ELR (cell line): ENCODE data around the gene PDXK.

Experiments used
- DNase-seq: peaks from one replicate; pipeline ENCODE4 v3.0.0-alpha.2; 2015; ENCODE audit warnings: low read depth

PDXK gene

DNA sequence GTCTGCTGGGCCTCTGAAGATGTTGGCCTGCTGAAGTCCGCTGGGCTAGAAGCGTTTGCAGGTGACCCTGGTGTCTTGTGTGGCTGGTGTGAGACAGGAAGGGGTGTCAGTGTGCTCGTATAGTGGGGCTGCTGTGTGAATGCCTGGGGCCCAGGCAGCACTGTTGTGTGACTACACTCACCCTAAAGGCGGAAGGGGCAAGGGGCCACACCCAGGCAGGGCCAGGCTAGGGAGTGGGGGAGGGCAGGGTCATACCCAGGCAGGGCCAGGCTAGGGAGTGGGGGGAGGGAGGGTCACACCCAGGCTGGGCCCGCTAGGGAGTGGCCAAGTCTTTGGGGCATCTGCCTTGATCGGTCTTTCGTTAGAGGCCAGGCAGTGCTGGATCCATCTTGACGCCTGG is 25.0 kb downstream of the PDXK start:
- no peak for DNase-seq

DNA sequence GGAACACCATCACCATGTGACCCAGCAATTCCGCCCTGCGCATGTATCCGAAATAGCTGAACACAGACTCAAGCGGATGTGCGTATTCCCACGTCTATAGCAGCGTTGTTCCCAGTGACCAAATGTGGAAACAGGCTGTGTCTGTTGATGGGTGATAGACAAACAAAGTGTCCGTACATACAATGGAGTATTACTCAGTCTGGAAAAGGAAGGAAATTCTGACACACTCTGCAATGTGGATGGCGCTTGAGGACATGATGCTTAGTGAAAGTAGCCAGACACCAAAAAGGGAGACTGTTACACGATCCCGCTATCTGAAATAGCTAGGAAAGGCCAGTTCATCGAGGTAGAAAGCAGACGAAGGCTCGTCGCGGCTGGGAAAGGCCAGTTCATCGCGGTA is 25.8 kb downstream of the PDXK start:
- no peak for DNase-seq

DNA sequence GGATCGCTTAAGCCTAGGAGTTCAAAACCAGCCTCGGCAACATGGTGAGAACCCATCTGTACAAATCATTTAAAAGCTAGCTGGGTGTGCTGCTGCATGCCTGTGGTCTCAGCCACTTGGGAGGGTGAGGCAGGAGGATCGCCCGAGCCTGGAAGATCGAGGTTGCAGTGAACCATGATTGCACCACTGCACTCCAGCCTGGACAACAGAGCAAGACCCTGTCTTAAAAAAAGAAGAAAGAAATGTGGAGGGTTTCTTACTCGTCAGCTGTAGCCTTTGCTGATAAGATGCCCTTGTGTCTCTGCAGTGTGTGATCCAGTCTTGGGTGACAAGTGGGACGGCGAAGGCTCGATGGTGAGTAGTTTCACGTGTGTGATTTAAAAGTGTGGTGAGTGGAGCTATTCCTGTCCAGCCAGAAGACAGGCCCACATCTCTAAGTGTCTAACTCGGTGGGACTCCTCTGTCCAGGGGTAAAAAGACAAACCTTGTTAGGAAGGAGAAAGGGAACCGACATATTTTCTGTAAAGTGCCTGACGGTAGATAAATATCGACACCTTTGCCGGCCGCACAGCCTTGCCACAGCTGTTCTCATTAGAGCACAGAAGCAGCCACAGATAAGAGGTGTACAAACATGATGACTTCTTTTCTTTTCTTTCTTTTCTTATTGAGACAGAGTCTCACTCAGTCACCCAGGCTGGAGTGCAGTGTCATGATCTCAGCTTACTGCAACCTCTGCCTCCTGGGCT is 27.0 kb downstream of the PDXK start:
- no peak for DNase-seq

DNA sequence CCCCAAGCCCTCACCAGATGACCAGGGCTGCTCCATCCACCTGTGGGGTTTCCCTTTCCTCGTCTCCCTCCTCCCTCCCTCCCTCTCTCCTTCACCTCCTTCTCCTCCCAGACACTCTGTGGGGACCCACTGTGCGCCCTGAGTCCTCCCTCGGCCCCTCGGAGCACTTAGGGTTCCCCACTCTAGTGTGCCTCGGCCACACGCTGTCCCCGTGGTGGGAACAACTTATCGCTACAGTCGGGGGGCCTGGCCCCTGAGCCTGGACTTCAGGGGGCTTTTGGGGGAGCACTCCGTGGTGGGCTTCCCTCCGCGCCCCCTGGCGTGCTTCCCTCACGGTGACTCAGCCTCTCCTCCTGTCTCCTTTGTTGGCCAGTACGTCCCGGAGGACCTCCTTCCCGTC is 29.7 kb downstream of the PDXK start:
- DNase-seq = no peak

DNA sequence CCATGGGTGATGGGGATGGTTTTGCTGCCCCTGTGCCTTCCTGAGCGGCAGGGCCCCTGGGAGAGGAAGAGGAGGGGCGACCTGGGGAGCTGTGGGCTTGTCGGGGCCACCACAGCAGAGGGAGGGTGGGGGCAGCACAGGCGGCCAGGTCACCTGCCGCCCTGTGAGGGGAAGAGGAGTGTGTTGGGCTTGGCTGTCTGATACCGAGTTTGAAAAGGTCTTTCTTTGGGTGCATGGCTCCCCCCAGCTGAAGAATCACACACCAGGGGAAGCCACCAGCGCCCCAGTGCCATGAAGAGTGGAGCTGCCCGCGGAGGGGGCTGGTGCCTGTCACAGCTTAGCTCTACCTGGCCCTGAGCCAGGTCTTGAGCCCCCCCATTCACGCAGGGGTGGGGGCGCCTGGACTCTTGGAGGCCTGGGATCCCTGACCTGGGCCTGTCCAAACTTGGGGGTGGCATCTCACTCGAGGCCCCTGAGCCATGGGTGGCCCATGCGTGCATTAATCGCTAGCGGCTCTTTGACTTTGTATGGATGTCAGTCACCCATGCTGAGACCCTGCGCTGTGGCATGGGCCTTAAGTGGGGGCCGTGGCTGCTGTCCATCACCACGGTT is 30.8 kb downstream of the PDXK start:
- no peak for DNase-seq

DNA sequence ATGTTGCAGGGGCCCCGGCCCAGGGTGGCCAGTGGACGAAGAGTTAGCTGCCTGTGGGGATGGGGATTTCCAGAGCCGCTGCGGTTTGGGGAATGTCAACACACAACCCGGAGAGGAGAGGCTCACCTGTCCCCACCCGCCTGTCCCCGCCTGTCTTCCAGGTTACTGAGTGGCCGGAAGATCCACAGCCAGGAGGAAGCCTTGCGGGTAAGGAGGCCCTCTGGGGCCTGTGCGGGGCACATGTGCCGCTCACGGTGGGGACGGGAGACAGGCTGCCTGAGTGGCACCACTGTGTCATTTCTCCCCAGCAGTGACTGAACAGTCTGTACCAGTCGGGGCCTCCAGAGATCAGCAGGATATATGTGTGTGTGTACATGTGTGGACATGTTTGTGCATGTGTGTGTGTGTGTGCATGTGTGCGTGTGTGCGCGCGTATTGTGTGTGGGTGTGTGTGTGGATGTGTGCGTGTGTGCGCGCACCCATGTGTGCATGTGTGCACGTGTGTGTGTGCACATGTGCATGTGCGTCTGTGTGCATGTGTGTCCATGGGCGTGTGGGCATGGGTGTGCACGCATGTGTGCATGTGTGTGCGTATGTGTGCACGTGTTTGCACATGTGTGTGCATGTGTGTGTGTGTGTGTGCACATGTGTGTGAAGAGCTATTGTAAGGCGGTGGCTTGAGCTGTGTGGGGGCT is 31.6 kb downstream of the PDXK start:
- DNase-seq = no peak

DNA sequence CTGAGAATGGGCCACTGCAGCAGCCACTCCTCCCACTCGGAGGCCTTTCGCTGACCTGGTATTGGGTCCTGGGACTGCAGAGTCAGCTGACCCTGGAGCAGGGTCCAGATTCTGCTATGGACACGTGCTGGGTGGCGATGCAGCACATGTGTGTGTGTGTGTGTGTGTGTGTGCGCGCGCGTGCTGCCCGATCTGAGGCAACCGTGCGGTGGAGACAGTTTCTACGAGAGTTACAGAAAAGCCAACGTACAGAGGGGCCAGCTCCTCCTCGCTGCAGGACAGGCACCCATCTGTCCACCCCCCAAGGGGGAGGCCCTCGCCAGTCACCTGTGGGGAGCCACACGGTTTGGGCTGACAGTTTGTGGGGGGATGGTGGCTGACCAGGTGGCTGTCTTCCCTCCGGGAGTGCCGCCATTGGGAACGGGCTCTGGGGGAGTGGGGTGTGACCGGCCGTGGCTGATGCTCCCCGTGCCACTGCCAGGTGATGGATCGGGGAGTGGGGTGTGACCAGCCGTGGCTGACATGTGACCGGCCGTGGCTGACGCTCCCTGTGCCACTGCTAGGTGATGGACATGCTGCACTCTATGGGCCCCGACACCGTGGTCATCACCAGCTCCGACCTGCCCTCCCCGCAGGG is 33.1 kb downstream of the PDXK start:
- no peak for DNase-seq

DNA sequence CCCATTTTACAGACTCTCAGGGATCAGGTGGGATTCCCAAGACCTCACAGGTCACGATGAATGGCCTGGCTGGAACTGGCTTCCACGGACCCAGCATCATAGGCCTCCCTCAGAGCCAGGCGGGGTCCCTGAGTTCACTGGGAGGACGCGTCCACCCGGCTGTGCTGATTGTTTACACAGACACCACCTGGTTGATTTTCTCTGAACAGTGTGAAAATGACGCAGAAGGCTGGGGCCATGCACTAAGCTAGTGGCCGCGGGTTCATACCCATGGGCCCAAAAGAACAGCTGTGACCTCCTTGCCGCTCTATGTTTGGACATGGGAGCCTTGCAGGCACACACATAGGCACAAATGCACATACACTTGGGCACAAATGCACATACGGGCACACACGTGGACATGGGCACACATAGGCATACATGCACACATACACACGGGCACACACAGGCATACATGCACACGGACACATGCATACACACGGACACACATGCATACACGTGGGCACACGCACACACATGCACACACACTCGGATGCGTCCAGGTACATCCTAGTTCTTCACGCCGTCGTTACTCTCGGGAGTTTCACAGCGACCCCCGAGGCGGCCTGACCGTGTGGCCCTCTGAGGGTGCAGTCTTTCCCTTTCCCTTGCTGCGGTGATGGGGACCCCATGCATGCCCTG is 34.0 kb downstream of the PDXK start:
- DNase-seq = no peak

DNA sequence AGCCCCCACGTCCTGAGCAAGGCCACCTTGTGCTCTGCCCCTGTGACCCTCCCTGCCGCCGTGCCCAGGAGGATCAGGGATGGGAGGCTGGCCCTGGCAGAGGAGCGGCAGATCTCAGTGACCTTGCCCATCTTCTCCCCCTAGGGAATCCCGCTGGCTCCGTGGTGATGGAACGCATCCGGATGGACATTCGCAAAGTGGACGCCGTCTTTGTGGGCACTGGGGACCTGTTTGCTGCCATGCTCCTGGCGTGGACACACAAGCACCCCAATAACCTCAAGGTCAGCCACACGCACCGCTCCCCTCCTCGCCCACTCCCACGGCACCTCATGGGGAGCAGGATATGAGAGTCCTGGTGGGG is 34.5 kb downstream of the PDXK start:
- DNase-seq = no peak

DNA sequence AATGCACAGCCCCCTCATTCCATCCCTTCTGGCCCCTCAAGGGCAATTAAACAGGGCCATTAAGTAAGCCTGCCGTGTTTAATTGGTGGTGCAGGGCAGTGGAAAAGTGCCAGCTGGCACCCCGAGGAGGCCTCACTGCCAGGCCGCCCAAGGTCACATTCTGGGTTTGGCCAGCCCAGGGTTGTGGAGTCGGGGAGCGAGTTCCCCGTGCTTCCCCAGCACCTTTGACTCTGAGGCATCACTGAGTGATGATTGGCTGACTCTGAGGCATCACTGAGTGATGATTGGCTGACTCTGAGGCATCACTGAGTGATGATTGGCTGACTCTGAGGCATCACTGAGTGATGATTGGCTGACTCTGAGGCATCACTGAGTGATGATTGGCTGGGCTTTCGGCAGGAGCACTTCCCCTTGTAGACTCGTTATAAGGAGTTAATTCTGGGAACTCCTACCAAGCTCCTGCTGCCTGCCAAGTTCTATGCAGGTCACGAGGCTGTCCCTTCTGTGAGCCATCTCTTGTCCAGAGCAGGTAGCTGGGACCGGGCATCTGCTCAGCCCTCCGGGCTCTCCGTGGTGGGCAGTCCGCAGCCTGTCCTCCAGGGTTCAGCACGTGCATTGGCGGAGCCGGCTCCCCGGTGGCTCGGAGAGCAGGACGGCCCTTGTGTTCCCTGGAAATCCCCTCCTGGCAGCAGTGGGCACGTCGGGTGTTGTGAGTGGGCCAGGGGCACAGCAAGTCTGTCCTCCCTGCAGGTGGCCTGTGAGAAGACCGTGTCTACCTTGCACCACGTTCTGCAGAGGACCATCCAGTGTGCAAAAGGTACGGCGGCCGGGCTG is 36.2 kb downstream of the PDXK start:
- DNase-seq = no peak

DNA sequence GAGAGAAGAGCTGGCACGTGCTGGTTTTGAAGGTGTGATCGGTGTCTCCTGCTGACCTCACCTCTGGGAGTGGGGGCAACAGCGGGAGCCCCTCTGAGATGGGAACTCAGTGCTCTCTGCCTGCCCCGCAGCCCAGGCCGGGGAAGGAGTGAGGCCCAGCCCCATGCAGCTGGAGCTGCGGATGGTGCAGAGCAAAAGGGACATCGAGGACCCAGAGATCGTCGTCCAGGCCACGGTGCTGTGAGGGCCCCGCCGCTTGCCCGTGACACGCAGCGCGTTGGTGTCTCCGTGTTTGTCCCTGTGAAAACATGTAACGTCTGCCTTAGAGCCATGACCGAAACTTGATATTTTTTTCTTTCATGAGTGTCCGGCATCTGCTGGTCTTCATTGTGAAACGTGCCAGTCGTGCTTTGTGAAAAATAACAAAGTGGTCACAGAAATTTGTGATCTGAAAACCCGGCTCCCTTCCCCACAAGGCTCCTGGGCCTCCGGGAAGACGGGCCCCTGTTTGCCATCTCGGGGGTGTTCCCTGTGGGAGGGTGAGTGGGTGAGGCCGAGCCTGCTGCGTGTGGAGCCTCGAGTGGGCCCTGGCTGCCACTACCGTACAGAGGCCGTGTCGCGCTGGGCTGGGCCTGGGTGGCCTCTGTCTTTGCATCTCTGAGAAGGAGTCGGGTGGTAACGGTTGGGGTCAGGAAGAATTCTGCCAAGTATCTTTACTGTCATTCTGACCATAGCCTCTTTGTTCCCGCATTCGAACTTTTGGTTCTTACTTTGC is 37.1 kb downstream of the PDXK start:
- no peak for DNase-seq

DNA sequence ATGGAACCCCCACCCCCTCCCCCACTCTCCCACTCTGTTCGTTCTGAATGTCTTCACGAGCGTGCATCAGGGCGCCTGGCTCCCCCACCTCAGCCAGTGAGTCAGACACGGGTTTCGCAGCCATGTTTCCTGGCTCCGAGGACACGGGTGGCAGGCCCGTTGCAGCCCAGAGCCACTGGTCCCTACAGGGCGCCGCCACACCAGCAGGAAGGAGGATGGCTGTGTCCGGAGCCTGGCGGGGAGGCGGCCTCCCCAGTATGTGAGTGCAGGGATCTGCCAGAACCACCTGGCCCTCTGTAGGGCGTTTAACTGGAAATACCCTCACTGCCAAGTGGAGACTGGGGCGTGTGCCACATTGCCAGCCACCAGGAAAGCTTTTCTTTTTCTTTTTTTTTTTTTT is 38.7 kb downstream of the PDXK start:
- DNase-seq = no peak

DNA sequence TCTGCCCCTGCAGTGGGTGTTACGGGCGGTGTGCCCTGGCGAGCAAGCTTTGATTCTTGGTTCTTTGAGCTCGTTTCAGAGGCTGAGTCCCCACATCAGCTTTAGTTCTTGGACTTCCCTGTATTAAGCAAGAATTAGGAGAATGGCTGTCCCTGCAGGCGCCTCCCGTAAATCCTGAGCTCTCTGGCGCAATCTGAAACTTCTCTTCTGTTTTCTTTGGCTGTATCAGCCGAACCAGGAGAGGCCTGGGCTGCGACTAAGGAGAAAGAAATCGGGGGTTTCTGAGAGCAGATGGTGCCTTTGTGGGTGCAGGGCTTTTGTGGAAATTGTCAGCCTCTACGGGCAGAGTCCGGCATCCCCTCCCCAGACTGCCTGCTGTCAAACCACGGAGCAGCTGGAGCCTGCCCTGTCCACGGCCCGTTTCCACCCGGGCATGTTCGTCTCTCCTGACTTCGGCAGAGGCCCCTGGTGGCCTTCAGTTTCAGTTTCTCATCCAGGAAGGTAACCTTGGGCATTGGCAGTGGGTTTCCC is 39.2 kb downstream of the PDXK start:
- no peak for DNase-seq

DNA sequence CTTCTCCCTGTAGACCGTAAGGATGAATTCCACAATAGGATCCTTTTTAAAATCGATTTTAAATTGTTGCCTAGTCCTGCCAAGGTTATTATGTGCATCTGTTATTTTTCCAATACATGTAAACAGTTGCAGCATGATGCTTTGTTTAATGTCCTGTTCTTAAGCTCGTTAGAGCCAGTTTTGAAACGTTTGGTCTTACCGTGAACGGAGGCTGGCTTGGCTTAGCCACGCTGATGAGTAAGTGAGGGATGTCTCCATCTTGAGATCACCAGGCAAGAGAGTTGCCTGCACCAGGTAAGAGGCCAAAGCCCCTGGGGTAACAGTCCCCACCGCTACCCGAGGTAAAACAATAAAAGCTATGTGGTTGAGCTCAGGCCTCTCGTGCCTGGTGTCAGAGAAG is 39.9 kb downstream of the PDXK start:
- no peak for DNase-seq

DNA sequence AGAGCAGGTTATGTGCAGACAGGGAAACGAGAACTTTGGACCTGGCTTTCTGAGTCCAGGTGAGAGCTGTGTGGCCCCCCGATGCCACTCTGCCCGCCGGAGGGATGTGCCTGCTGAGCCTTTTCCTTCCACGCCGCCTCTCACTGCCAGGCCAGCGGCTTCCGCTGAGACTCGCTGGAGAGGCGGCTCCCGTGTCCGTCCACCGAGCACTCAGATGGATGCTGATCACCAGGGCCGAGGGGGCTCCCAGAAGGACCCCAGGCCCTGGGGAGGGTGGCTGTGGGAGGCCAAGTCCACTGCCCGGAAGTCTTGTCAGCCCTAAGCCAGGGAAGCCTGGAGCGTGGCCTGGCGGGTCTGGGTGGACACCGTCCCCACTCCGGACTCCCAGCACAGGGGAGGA is 40.7 kb downstream of the PDXK start:
- DNase-seq = no peak

DNA sequence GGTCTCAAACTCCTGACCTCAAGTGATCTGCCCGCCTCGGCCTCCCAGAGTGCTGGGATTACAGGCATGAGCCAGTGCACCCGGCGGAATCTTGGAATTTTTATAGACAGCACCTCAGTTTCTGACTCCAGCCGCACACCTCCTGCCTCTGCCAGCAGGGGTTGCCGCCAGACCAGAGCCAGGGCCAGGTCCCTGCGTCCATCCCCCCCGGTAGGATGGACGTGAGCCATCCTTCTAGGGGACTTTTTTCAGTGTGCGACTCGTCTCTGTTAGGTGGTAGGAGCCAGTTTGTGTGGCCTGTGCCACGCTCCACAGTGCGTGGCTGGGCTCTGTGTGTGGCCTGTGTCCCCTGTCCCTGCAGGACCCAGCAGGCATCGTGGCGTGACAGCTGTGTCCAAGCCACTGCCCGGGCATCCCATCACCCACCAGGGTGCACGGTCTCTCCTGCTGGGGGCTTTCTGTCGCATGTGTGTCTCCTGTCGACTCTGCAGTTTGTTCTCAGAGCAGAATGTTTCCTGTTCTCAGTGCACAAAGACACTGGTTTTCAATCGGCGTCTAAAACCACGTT is 41.5 kb downstream of the PDXK start:
- DNase-seq = no peak

DNA sequence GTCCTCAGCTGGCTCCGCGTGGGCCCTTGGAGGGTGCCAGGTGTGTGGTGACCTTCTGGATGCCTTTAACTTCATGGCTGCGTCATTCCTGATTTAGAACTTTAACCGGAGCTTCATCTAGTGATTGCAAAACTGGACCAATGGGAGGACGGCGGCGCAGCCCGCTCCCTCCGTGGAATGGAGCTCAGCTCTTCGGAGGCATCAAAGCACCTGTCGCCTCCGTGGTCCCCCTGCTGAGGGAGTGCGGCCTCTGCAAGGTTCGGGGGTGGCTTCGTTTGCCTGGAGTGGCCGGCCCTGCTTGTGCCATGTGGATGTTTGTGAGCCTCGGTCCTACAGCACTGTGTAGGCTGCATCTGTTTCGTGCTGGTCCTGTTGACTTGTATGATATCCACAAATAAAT is 43.0 kb downstream of the PDXK start:
- no peak for DNase-seq

DNA sequence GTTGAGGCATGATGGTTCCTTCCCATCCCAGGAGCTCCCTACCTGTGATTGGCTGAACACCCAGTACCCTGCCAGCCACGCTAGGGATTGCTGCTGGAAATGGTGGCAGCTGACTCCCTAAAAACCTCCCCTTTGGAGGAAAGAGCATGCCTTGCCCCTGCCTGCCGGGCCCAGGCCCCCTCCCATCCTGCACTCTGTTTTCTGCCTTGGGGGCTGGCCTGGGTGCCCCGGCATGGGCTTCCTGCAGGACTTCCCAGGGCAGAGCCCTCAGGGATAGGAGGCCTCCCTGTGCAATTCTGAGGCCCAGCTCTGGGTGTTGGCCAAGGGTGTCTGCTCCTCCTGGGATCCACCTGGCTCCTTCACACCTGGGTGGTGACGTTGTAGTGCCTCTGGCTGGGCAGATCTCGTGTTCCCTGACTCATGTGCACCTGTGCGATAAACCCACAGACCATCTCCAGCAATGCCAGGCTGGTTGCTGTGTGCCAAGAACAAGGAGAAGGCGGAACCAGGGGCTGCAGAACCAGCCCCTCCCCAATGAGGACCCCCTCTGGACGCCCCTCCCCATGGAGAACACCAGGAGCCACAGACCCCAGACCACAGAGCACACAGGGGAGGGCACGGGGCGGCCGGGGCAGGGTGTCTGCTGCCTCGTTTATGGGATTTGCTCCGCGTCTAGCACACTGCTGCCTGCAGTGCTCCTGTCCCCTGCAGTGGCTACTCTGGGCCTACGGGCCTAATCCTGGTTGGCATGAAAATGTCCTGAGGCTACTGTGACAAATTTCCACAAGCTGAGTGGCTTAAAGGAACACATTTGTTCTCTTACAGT is 43.6 kb downstream of the PDXK start:
- no peak for DNase-seq

DNA sequence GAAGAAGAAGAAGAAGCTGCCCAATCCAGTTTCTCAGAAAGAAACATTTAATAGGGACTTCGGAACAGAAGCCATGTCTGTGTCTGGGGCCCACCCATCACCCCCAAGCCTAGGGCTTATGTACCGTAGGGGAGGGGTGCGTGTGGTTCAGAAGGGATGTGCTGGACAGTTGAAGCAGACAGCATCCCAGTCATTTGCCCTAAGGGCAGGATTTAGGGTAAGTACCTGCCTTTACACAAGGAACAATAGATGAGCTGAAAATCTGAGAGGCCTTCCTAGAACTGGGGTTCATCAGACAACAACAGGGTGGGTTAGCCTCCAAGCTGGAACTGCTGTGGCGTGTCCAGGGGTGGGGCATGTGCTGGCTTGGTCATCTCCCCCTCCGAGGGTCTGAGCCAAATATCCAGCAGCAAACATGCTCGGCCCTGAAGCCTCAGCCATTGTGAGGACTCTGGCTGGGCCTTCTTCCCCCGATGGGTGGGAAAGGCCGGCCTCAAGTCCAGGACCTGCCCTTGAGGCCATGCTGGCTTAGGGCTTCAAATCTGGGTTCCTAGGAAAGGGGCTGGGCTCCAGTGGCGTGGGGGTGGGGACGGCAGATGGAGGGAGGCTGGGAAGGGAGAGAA is 45.1 kb downstream of the PDXK start:
- no peak for DNase-seq
